K562 (cell line): ENCODE measurements around the gene DSC2. TPM values are rescaled to one million over a fixed set of nuclear protein-coding genes. Genes with fewer than 3 reads are reported as not detected.

Experiments
- ATAC-seq: fragments of 200-7000 bp; cut with Tn5 transposase; 3 replicates; pipeline ENCODE4 v1.9.1; 2020; ENCODE audit warnings: moderate library complexity
- BruUV-seq: library from RNA; stranded (reverse); fragments of 400-500 nt; replicated peaks from 2 replicates; lab custom pipeline; 2021; lab: Mats Ljungman, UMichigan
- CTCF ChIA-PET: fragments of 300-600 bp; formaldehyde crosslinking; extraction: SDS; loops from one replicate; lab custom pipeline; 2021; ENCODE audit warnings: low intra/inter-chr PET ratio; lab: Yijun Ruan, JAX
- POLR2A ChIA-PET: fragments of 300-600, 350-650 bp; sonication (Branson Sonifier 250); formaldehyde crosslinking; extraction: SDS; loops from one replicate; lab custom pipeline; 2021; ENCODE audit warnings: antibody characterized with exemption, inconsistent platforms; lab: Yijun Ruan, JAX
- DNase-seq, 4 experiments: peaks; one replicate each; pipeline versions ENCODE4 v3.0.0 to v3.0.0-alpha.2; 2011 to 2018; ENCODE audit warnings: low spot score in 3 of 4, mixed read lengths in 3 of 4; ENCODE audit errors: extremely low read depth in 1 of 4
- FAIRE-seq: peaks from 2 replicates; lab custom pipeline; 2011; peaks lifted over from hg19 to GRCh38; lab: Jason Lieb, UNC
- H2AFZ ChIP-seq: 2 replicates; pipeline ENCODE4 v1.6.0; 2011; ENCODE audit warnings: low read depth, low read length, control low read depth, inconsistent platforms
- H3K27ac ChIP-seq: fragments of 200-600 bp; 3 replicates; pipeline ENCODE4 v1.8.0; 2011; ENCODE audit warnings: low read depth, mild to moderate bottlenecking, control low read depth, inconsistent platforms, low read length, moderate library complexity, mixed read lengths; ENCODE audit errors: extremely low read depth
- H3K27me3 ChIP-seq, 2 experiments: fragments of 300-600 bp in 1 of 2; 2 replicates in 1 of 2; 3 replicates in 1 of 2; pipeline versions ENCODE4 v1.6.0 to v1.8.0; 2011; ENCODE audit warnings: inconsistent platforms in 2 of 2, low read length in 2 of 2, mild to moderate bottlenecking in 1 of 2, mixed read lengths in 1 of 2, moderate library complexity in 1 of 2; ENCODE audit not compliant: control insufficient read depth in 2 of 2, insufficient read depth in 2 of 2
- H3K36me3 ChIP-seq: fragments of 300-600 bp; 3 replicates; pipeline ENCODE4 v1.8.0; 2011; ENCODE audit warnings: mild to moderate bottlenecking, low read length, inconsistent platforms; ENCODE audit not compliant: control insufficient read depth, insufficient read depth
- H3K4me1 ChIP-seq, 2 experiments: fragments of 200-600 bp in 1 of 2; replicated peaks in 1 of 2; 2 replicates in 1 of 2; 3 replicates in 1 of 2; pipeline versions ENCODE4 v1.5.1 to v1.8.0; 2011; ENCODE audit warnings: inconsistent platforms in 2 of 2, low read length in 2 of 2, mild to moderate bottlenecking in 1 of 2, mixed read lengths in 1 of 2, moderate library complexity in 1 of 2; ENCODE audit not compliant: control insufficient read depth in 2 of 2, insufficient read depth in 2 of 2
- H3K4me2 ChIP-seq: 2 replicates; pipeline ENCODE4 v1.6.1; 2011; ENCODE audit warnings: low read length, control low read depth, inconsistent platforms, mixed read lengths; ENCODE audit not compliant: insufficient read depth
- H3K4me3 ChIP-seq: fragments of 200-600 bp; sonication (generic), shearing (Covaris generic); 2 replicates; pipeline ENCODE4 v1.5.1; 2016; ENCODE audit warnings: control low read depth, inconsistent platforms
- H3K79me2 ChIP-seq: fragments of 200-600 bp; 3 replicates; pipeline ENCODE4 v1.8.0; 2011; ENCODE audit warnings: low read length, inconsistent platforms; ENCODE audit not compliant: control insufficient read depth, insufficient read depth
- H3K9ac ChIP-seq, 2 experiments: 2 replicates each; pipeline versions ENCODE4 v1.6.0 to v1.6.1; 2011; ENCODE audit warnings: low read depth in 2 of 2, low read length in 2 of 2, control low read depth in 1 of 2, inconsistent platforms in 1 of 2, mild to moderate bottlenecking in 1 of 2, mixed read lengths in 1 of 2; ENCODE audit not compliant: insufficient read depth in 1 of 2
- H3K9me1 ChIP-seq: one replicate; pipeline ENCODE4 v1.6.0; 2011; ENCODE audit warnings: inconsistent platforms, mild to moderate bottlenecking, low read length, moderate library complexity; ENCODE audit not compliant: control insufficient read depth, insufficient read depth
- H3K9me3 ChIP-seq: replicated peaks from 2 replicates; pipeline ENCODE4 v1.5.1; 2011; ENCODE audit warnings: low read depth, low read length, inconsistent platforms; ENCODE audit not compliant: control insufficient read depth, insufficient read depth
- H4K20me1 ChIP-seq: replicated peaks from 2 replicates; pipeline ENCODE4 v1.6.1; 2011; ENCODE audit warnings: low read length, inconsistent platforms, mixed read lengths; ENCODE audit not compliant: control insufficient read depth, insufficient read depth
- C11orf30 ChIP-seq: fragments of 450-650 bp; IDR thresholded peaks from 2 replicates; pipeline ENCODE4 v1.6.1; 2016; ENCODE audit warnings: low read depth, mild to moderate bottlenecking
- MAFG ChIP-seq: fragments of 450-650 bp; conservative IDR thresholded peaks from 2 replicates; pipeline ENCODE4 v1.6.1; 2016; ENCODE audit warnings: missing genetic modification characterization, missing compliant biosample characterization
- MYC ChIP-seq, 2 experiments: fragments of 250-450 bp in 1 of 2; sonication (Bioruptor Pico) in 1 of 2; IDR thresholded peaks; 2 replicates each; pipeline versions ENCODE4 v1.5.1 to v1.6.1; 2012 to 2021; ENCODE audit warnings: low read depth in 2 of 2, borderline replicate concordance in 1 of 2, improper control_type of control experiment in 1 of 2, low read length in 1 of 2, mild to moderate bottlenecking in 1 of 2, moderate library complexity in 1 of 2
- NFE2 ChIP-seq: IDR thresholded peaks from 2 replicates; pipeline ENCODE4 v1.6.1; 2014; ENCODE audit warnings: antibody characterized with exemption, low read depth
- SOX6 ChIP-seq: fragments of 450-650 bp; IDR thresholded peaks from 2 replicates; pipeline ENCODE4 v1.6.1; 2014; ENCODE audit warnings: mild to moderate bottlenecking
- ZNF316 ChIP-seq: fragments of 450-650 bp; IDR thresholded peaks from 2 replicates; pipeline ENCODE4 v1.6.1; 2016
- in situ Hi-C: fragments of 300-500 bp; cut with MboI; formaldehyde crosslinking; loops from 4 replicates; pipeline ENCODE4 v1.15.0; 2018; ENCODE audit warnings: inconsistent platforms, mixed read lengths
- intact Hi-C: fragments of 100-400 bp; cut with micrococcal nuclease; formaldehyde crosslinking; loops from 2 replicates; pipeline ENCODE4 v1.14.2; 2022
- polyA plus RNA-seq, 8 experiments: library from polyadenylated mRNA; depleted of rRNA in 4 of 8; stranded (reverse) in 5 of 8; unstranded in 3 of 8; fragments of >200 nt; fragmentation: Nextera tagmentation in 2 of 8; fragmentation: Illumina TruSeq in 1 of 8; extraction: Ambion mirVana in 2 of 8; extraction: Trizol in 1 of 8; gene quantifications; 2 replicates each; pipeline versions ENCODE4 v1.2.1 to v1.2.3, GENCODE V29; 2011 to 2014; ENCODE audit warnings: inconsistent platforms in 1 of 8, missing spikeins in 1 of 8
- total RNA-seq, 7 experiments: library from RNA; depleted of rRNA in 6 of 7; stranded (reverse); fragments of >200 nt in 6 of 7; fragmentation: Illumina TruSeq in 2 of 7; extraction: Trizol in 2 of 7; gene quantifications; 2 replicates each; pipeline versions ENCODE4 v1.2.1 to v1.2.3, GENCODE V29; 2011 to 2021; ENCODE audit warnings: low replicate concordance in 1 of 7
- TF ChIP-seq, protein P1 (sequence below): fragments of 250-450 bp; sonication (Bioruptor Pico); IDR thresholded peaks from 2 replicates; pipeline ENCODE4 v1.8.0; 2021; ENCODE audit warnings: borderline replicate concordance, mild to moderate bottlenecking, moderate library complexity; ENCODE audit not compliant: poor library complexity, severe bottlenecking
- TF ChIP-seq, protein P2 (sequence below): fragments of 450-650 bp; IDR thresholded peaks from 2 replicates; pipeline ENCODE4 v1.6.1; 2016

DSC2 gene
- total and polyA plus RNA-seq, 9 of the 15 experiments (the other 6 are each of a cell fraction or from before 2014, with no cell fraction given), result 3.8 to 15.3 (median 6.4) TPM

DNA sequence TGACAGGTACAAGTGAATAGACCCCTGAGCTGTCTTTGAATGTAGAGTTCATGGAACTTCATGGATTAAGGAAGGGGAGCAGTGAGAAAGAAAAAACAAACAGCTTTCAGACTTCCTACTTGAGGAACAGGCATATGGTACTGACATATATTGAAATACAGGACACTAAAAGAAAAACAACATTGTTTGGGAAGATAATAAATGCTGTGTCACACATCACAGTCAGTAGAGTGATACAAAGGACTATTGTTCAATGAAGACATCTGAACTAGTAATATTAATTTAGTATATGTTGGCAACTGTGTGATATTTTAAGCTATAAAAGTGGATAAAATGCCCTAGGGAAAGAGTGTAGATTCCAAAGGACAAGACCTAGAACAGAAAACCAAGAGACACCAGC is 3.3 kb downstream of the DSC2 start:
- BruUV-seq, result no TSS peak
- H3K4me2 ChIP-seq, result no peak overlapping the region; the same call in 1 of the 2 replicates
- H3K4me3 ChIP-seq, result no peak overlapping the region
- no peaks in the 10 kb centered on the region for H3K9me3 ChIP-seq
- peak overlapping the region; percentile 33; the same call in 1 of the 3 replicates for H3K27ac ChIP-seq
- ATAC-seq (no peak), DNase-seq (no peak), FAIRE-seq (no peak)
- 0 out of 2 replicates have a peak overlapping the region, but pooled peaks have one; percentile 30 for H2AFZ ChIP-seq
- no peaks in the 10 kb centered on the region for H4K20me1 ChIP-seq
- intact Hi-C loops, result no loop called here
- H3K36me3 ChIP-seq, result no peaks in the 10 kb centered on the region
- H3K79me2 ChIP-seq, result peaks cover 41% of the 10 kb centered on the region
- ChIA-PET CTCF (interaction anchor here (0.6 kb wide), 1 partner anchor 422 kb away, joined by 6 read pairs; no protein-coding TSS in a partner anchor), POLR2A (no interaction called here)
- H3K27me3 ChIP-seq, result no peaks in the 10 kb centered on the region
- in situ Hi-C loops, result no loop called here
- H3K9ac ChIP-seq, result no peak overlapping the region
- H3K4me1 ChIP-seq, result peaks cover 14 to 26% of the 10 kb centered on the region in 2 experiments
- no peaks in the 10 kb centered on the region for H3K9me1 ChIP-seq
- TF ChIP-seq ZNF316 (peak; percentile 52), SOX6 (peak; percentile 42; the same call in 1 of the 2 replicates), MYC (IDR thresholded peaks at IDR 0.05; ENCODE audit: low read depth, low read length) (no peak), MYC (CRISPR knock-in tag; IDR thresholded peaks at IDR 0.05; ENCODE audit: borderline replicate concordance, low read depth) (no peak), MAFG (tag) (peak; percentile 29; the same call in 1 of the 2 replicates), C11orf30 (peak; percentile 69), NFE2 (peak; percentile 69)
- TF ChIP-seq, protein P1, sequence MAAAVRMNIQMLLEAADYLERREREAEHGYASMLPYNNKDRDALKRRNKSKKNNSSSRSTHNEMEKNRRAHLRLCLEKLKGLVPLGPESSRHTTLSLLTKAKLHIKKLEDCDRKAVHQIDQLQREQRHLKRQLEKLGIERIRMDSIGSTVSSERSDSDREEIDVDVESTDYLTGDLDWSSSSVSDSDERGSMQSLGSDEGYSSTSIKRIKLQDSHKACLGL (CRISPR knock-in tag), result no peak
- TF ChIP-seq, protein P2, sequence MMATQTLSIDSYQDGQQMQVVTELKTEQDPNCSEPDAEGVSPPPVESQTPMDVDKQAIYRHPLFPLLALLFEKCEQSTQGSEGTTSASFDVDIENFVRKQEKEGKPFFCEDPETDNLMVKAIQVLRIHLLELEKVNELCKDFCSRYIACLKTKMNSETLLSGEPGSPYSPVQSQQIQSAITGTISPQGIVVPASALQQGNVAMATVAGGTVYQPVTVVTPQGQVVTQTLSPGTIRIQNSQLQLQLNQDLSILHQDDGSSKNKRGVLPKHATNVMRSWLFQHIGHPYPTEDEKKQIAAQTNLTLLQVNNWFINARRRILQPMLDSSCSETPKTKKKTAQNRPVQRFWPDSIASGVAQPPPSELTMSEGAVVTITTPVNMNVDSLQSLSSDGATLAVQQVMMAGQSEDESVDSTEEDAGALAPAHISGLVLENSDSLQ, result 0 out of 2 replicates have a peak, but pooled peaks have one; percentile 8
